HL-60 (cell line): Measurements from ENCODE around the gene PNPLA2.

ENCODE experiments used
- DNase-seq, 2 experiments: peaks; one replicate each; pipeline ENCODE4 v3.0.0-alpha.2; 2010 to 2020; ENCODE audit warnings: low read depth in 1 of 2, low spot score in 1 of 2
- H3K27ac ChIP-seq: fragments of 250-450 bp; sonication (Bioruptor Pico); replicated peaks from 2 replicates; pipeline ENCODE4 v1.5.1; 2020; ENCODE audit warnings: mild to moderate bottlenecking, moderate library complexity
- H3K27me3 ChIP-seq: fragments of 250-450 bp; sonication (Bioruptor Pico); 2 replicates; pipeline ENCODE4 v1.5.1; 2021; ENCODE audit warnings: mild to moderate bottlenecking, moderate library complexity; ENCODE audit not compliant: insufficient read depth, poor library complexity, severe bottlenecking
- H3K4me3 ChIP-seq: replicated peaks from 2 replicates; pipeline ENCODE4 v1.5.1; 2011; ENCODE audit warnings: mild to moderate bottlenecking, control low read depth, low read length; ENCODE audit not compliant: insufficient read depth
- GABPA ChIP-seq: IDR thresholded peaks from 2 replicates; pipeline ENCODE4 v1.6.1; 2012; ENCODE audit warnings: low read depth
- POLR2AphosphoS5 ChIP-seq: IDR thresholded peaks from 2 replicates; pipeline ENCODE4 v1.6.1; 2012; ENCODE audit warnings: low read depth
- SPI1 ChIP-seq: IDR thresholded peaks from 2 replicates; pipeline ENCODE4 v1.6.1; 2012; ENCODE audit warnings: low read depth, mild to moderate bottlenecking, borderline replicate concordance
- TF ChIP-seq, protein P1 (sequence below): IDR thresholded peaks from 2 replicates; pipeline ENCODE4 v1.6.1; 2012; ENCODE audit warnings: low read depth; ENCODE audit not compliant: insufficient replicate concordance
- TF ChIP-seq, protein P2 (sequence below): IDR thresholded peaks from one replicate; pipeline ENCODE4 v1.5.1; 2011; ENCODE audit warnings: low read length, control low read depth, inconsistent platforms; ENCODE audit not compliant: insufficient read depth

Gene PNPLA2

DNA sequence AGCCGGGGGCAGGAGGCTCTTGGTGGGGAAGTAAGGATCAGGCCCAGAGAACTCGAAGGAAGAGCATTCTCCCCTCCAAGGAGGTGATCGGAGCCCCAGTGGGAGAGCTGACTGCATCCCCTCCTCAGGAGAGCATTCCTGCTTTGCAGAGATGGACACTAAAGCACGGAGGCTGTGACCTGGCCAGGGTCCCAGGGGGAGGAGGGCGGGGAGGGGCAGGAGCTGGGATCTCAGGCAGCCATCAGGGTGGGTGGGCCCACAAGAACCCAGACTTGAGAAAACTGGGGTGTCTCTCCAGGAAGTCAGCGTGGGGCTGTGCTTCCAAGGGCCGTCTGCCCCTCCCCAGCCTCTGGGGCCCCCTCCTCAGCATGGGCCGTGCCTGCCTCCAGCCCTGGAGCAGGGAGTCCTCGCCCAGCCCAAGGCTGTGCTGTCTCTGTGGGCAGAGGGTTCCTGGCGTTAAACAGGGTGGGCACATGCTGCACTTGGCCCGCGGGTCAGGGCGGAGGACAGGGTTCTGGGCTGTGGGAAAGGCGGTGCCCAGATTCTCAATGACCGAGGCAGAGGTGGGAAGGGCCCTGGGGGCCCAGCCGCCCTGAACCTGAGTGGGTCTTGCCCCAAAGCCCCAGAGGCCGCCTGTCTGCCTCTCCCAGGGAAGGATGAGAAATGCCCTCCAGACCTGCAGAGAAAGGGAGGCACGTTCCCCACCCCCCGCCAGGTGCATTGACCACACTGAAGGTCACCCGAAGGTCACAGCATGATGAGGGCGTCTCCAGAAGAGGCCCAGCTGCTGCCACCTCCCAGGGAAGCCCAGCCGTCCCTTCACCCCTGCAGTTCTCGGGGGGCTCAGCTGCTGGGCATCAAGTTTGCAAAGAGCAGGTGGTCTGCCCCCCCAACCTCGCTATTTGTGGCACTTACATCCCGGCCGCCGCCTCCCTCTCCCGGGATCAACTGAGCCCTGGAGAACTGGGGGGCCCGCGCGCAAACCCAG, 29.5 kb upstream of the PNPLA2 start:
- Histone ChIP-seq H3K27ac (no peak overlapping the region), H3K27me3 (peaks cover 6% of the 10 kb centered on the region), H3K4me3 (no peak overlapping the region)
- no peak for DNase-seq
- no peak for TF ChIP-seq POLR2AphosphoS5
- TF ChIP-seq, protein P1, sequence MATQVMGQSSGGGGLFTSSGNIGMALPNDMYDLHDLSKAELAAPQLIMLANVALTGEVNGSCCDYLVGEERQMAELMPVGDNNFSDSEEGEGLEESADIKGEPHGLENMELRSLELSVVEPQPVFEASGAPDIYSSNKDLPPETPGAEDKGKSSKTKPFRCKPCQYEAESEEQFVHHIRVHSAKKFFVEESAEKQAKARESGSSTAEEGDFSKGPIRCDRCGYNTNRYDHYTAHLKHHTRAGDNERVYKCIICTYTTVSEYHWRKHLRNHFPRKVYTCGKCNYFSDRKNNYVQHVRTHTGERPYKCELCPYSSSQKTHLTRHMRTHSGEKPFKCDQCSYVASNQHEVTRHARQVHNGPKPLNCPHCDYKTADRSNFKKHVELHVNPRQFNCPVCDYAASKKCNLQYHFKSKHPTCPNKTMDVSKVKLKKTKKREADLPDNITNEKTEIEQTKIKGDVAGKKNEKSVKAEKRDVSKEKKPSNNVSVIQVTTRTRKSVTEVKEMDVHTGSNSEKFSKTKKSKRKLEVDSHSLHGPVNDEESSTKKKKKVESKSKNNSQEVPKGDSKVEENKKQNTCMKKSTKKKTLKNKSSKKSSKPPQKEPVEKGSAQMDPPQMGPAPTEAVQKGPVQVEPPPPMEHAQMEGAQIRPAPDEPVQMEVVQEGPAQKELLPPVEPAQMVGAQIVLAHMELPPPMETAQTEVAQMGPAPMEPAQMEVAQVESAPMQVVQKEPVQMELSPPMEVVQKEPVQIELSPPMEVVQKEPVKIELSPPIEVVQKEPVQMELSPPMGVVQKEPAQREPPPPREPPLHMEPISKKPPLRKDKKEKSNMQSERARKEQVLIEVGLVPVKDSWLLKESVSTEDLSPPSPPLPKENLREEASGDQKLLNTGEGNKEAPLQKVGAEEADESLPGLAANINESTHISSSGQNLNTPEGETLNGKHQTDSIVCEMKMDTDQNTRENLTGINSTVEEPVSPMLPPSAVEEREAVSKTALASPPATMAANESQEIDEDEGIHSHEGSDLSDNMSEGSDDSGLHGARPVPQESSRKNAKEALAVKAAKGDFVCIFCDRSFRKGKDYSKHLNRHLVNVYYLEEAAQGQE = no peak
- TF ChIP-seq, protein P2, sequence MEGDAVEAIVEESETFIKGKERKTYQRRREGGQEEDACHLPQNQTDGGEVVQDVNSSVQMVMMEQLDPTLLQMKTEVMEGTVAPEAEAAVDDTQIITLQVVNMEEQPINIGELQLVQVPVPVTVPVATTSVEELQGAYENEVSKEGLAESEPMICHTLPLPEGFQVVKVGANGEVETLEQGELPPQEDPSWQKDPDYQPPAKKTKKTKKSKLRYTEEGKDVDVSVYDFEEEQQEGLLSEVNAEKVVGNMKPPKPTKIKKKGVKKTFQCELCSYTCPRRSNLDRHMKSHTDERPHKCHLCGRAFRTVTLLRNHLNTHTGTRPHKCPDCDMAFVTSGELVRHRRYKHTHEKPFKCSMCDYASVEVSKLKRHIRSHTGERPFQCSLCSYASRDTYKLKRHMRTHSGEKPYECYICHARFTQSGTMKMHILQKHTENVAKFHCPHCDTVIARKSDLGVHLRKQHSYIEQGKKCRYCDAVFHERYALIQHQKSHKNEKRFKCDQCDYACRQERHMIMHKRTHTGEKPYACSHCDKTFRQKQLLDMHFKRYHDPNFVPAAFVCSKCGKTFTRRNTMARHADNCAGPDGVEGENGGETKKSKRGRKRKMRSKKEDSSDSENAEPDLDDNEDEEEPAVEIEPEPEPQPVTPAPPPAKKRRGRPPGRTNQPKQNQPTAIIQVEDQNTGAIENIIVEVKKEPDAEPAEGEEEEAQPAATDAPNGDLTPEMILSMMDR = no peak
- no peak for TF ChIP-seq SPI1
- TF ChIP-seq GABPA = no peak

DNA sequence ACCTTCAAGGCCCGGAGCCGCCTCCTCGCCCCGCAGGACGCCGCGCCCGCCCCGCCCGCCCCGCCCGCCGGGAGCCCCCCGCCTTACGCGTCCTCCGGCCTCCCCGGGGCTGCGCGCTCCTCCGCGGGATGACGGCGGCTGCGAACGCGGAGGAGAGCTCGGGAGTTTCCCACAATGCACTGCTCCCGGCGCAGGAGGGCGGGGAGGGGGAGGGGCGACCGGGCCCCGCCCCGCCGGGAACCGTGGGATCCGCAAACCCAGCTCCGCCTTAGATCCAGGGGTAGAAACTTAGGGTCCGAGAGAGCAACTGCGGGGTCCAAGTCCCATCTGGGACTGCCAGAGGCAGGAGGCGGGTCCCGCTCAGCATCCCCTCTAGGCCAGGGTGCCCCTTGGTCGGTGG, 28.8 kb upstream of the PNPLA2 start, which contains the start of gene CEND1:
Gene CEND1, minus strand, starts transcription at position 148 of the 400 bp plus-strand sequence. CDS start 1,514 bp downstream, outside the sequence.
- H3K4me3 ChIP-seq = no peak within 1 kb of the TSS
- H3K27me3 ChIP-seq = peaks cover 6% of the 10 kb centered on the region
- no peak within 1 kb of the TSS for H3K27ac ChIP-seq
- TF ChIP-seq GABPA = no peak
- TF ChIP-seq POLR2AphosphoS5 = no peak
- TF ChIP-seq, protein P1 = no peak
- no peak for TF ChIP-seq SPI1
- TF ChIP-seq, protein P2 = no peak
- DNase-seq = no peak

DNA sequence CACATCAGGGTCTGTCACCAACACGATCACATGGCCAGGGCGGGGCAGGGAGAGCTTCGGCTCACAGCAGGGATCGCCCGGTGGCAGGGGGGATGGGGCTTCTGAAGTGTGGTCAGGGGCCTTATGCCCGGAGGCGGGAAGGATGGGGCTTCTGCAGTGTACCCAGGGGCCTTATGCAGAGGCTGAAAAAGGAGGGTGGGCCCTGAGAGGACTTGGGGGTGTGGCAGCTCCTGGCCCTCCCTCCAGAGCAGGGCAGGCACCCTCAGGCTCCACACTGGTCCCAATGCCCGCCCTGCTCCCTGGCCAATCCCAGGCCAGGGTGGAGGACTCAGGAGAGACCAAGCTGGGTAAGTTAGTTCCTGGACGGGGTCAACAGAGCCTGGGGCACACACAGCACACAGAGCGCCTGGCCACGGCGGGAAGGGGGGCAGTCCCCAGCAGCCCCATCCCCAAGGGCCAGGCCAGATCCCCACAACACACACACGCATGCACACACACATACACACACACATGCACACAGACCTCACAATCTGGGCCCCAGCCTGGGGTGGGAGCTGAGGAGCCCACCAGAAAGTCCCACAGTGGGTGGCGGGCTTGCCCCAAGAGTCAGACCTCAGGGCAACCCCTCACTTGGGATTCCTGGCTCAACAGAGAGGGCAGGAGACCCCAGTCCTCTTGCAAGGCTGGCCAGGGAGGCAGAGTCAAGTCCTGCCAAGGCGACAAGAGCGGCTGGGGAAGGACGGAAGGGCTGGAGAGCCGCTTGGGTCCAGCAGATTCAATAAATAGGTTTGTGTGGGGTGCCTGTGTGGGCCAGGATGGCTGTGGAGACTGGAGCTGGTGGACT, 27.8 kb upstream of the PNPLA2 start:
- H3K27me3 ChIP-seq = peaks cover 6% of the 10 kb centered on the region
- no peak for TF ChIP-seq SPI1
- TF ChIP-seq POLR2AphosphoS5 = no peak
- TF ChIP-seq, protein P2 = no peak
- no peak for TF ChIP-seq GABPA
- TF ChIP-seq, protein P1 = no peak
- no peak overlapping the region for H3K4me3 ChIP-seq
- DNase-seq = no peak
- H3K27ac ChIP-seq = no peak overlapping the region
